A673 (cell line): ENCODE data around the gene RAB11FIP3. TPM values are rescaled to one million over a fixed set of nuclear protein-coding genes. Genes with fewer than 3 reads are reported as not detected.

Experiments
- BruUV-seq: library from RNA; stranded (reverse); fragments of 400-500 nt; replicated peaks from 2 replicates; lab custom pipeline; 2021; lab: Mats Ljungman, UMichigan
- CTCF ChIA-PET: fragments of 300-600 bp; sonication (Branson Sonifier 250); formaldehyde crosslinking; loops from one replicate; lab custom pipeline; 2022; ENCODE audit warnings: antibody characterized with exemption; lab: Charles Lee
- POLR2A ChIA-PET: fragments of 300-600 bp; sonication (Branson Sonifier 250); formaldehyde crosslinking; loops from one replicate; lab custom pipeline; 2022; ENCODE audit warnings: antibody characterized with exemption; ENCODE audit not compliant: low non-redundant PET; lab: Charles Lee
- DNase-seq: peaks from one replicate; pipeline ENCODE4 v3.0.0-alpha.2; 2015; ENCODE audit warnings: low spot score
- H3K27ac ChIP-seq: fragments of 200-600 bp; sonication (generic); 2 replicates; pipeline ENCODE4 v1.5.1; 2016; ENCODE audit warnings: mixed run types, low read depth, mild to moderate bottlenecking, mixed read lengths, antibody characterized with exemption, low read length; ENCODE audit not compliant: poor library complexity, severe bottlenecking
- H3K27me3 ChIP-seq: fragments of 200-600 bp; sonication (generic); replicated peaks from 2 replicates; pipeline ENCODE4 v1.6.1; 2017; ENCODE audit warnings: mixed run types, low read depth, mild to moderate bottlenecking, mixed read lengths, antibody characterized with exemption, low read length; ENCODE audit not compliant: insufficient read depth, poor library complexity
- H3K36me3 ChIP-seq: fragments of 200-600 bp; sonication (generic); 2 replicates; pipeline ENCODE4 v1.6.1; 2016; ENCODE audit warnings: mixed run types, mild to moderate bottlenecking, mixed read lengths, antibody characterized with exemption, low read length; ENCODE audit not compliant: insufficient read depth, poor library complexity, severe bottlenecking
- H3K4me1 ChIP-seq: fragments of 200-600 bp; sonication (generic); 2 replicates; pipeline ENCODE4 v1.6.1; 2017; ENCODE audit warnings: mixed run types, mild to moderate bottlenecking, mixed read lengths, antibody characterized with exemption, low read length; ENCODE audit not compliant: insufficient read depth, poor library complexity, severe bottlenecking
- H3K4me3 ChIP-seq: fragments of 200-600 bp; sonication (generic); 2 replicates; pipeline ENCODE4 v1.5.1; 2016; ENCODE audit warnings: low read depth, mixed run types, mild to moderate bottlenecking, mixed read lengths, low read length; ENCODE audit not compliant: poor library complexity, severe bottlenecking
- H3K9me3 ChIP-seq: fragments of 200-600 bp; sonication (generic); 2 replicates; pipeline ENCODE4 v1.6.1; 2016; ENCODE audit warnings: mixed run types, low read depth, mild to moderate bottlenecking, mixed read lengths, antibody characterized with exemption, low read length; ENCODE audit not compliant: poor library complexity, severe bottlenecking
- CTCF ChIP-seq: fragments of 300-800, 200-600 bp; sonication (generic); conservative IDR thresholded peaks from 2 replicates; pipeline ENCODE4 v1.5.1; 2017; ENCODE audit warnings: low read depth, mild to moderate bottlenecking, antibody characterized with exemption, low read length, moderate library complexity, mixed read lengths
- EZH2 ChIP-seq: fragments of 200-600 bp; sonication (generic); IDR thresholded peaks from 2 replicates; pipeline ENCODE4 v1.6.1; 2017; ENCODE audit warnings: borderline replicate concordance, low read depth, mild to moderate bottlenecking, mixed read lengths, antibody characterized with exemption, low read length; ENCODE audit not compliant: poor library complexity, severe bottlenecking
- intact Hi-C: fragments of 100-400 bp; cut with micrococcal nuclease; formaldehyde crosslinking; loops from one replicate; pipeline ENCODE4 v1.10.0; 2022; ENCODE audit not compliant: unreplicated experiment
- total RNA-seq: library from RNA; stranded (reverse); gene quantifications from 2 replicates; pipeline ENCODE4 v1.2.3, GENCODE V29; 2021

The RAB11FIP3 gene
- total RNA-seq, 1 experiment from 2014 or later, result 44.8 TPM

GRCh38 chr16:426115-426905 lies 861 bp downstream of the RAB11FIP3 start:
- Histone ChIP-seq H3K4me3 (peak overlapping the region; percentile 89), H3K9me3 (no peaks in the 10 kb centered on the region), H3K27me3 (no peaks in the 10 kb centered on the region), H3K27ac (peak overlapping the region; percentile 47), H3K36me3 (no peaks in the 10 kb centered on the region), H3K4me1 (peaks cover 8% of the 10 kb centered on the region)
- peak; percentile 23 for DNase-seq
- TF ChIP-seq EZH2, result no peak
- TF ChIP-seq CTCF, result no peak
- intact Hi-C loops, result no loop called here
- no TSS peak for BruUV-seq
- POLR2A ChIA-PET, result interaction anchor here (0.7 kb wide), 1 partner anchor 97 kb away, joined by 13 read pairs; no protein-coding TSS in a partner anchor
- CTCF ChIA-PET, result no interaction called here

- ChIA-PET POLR2A (no interaction called here), CTCF (no interaction called here)
- H3K9me3 ChIP-seq, result no peaks in the 10 kb centered on the region
- H3K36me3 ChIP-seq, result no peaks in the 10 kb centered on the region
- H3K27ac ChIP-seq, result no peak overlapping the region
- intact Hi-C loops, result no loop called here
- DNase-seq, result no peak
- BruUV-seq, result no TSS peak
- H3K4me1 ChIP-seq, result peaks cover 8% of the 10 kb centered on the region
- TF ChIP-seq CTCF (no peak), EZH2 (no peak)
- peak overlapping the region; percentile 89 for H3K4me3 ChIP-seq
- no peaks in the 10 kb centered on the region for H3K27me3 ChIP-seq
Observed at GRCh38 chr16:426906-427249, 1.4 kb downstream of the RAB11FIP3 start.

GRCh38 chr16:427250-427649 lies 1.8 kb downstream of the RAB11FIP3 start:
- TF ChIP-seq CTCF (no peak), EZH2 (no peak)

More at GRCh38 chr16:427250-427649, 1.8 kb downstream of the RAB11FIP3 start:
- ChIA-PET POLR2A (no interaction called here), CTCF (no interaction called here)
- Histone ChIP-seq H3K36me3 (no peaks in the 10 kb centered on the region), H3K27ac (no peak overlapping the region), H3K27me3 (no peaks in the 10 kb centered on the region), H3K9me3 (no peaks in the 10 kb centered on the region), H3K4me3 (peak overlapping the region; percentile 89), H3K4me1 (peaks cover 8% of the 10 kb centered on the region)
- DNase-seq, result no peak
- BruUV-seq, result TSS peak; percentile 56
- intact Hi-C loops, result no loop called here
